ENCODE results near the gene BMP2.
A peak's percentile ranks its signal among the peaks of the same experiment; 100 is the strongest.

BMP2 gene

DNA sequence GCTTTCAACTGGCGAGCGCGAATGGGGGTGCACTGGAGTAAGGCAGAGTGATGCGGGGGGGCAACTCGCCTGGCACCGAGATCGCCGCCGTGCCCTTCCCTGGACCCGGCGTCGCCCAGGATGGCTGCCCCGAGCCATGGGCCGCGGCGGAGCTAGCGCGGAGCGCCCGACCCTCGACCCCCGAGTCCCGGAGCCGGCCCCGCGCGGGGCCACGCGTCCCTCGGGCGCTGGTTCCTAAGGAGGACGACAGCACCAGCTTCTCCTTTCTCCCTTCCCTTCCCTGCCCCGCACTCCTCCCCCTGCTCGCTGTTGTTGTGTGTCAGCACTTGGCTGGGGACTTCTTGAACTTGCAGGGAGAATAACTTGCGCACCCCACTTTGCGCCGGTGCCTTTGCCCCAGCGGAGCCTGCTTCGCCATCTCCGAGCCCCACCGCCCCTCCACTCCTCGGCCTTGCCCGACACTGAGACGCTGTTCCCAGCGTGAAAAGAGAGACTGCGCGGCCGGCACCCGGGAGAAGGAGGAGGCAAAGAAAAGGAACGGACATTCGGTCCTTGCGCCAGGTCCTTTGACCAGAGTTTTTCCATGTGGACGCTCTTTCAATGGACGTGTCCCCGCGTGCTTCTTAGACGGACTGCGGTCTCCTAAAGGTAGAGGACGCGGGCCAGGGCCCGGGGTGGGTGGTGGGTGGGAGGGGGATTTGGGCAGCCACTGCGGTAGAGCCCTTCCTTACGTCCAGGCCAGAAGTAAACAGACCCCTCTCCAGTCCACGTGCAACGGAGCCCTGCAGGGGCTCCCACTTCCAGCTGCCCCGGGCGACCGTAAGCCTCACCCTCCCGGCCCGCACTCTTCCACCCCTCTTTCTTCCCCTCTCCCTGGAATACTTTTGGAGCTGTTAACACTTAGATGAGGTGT is 998 bp downstream of the BMP2 start:
- peak; percentile 72 for DNase-seq (ENCODE audit: low spot score)

DNA sequence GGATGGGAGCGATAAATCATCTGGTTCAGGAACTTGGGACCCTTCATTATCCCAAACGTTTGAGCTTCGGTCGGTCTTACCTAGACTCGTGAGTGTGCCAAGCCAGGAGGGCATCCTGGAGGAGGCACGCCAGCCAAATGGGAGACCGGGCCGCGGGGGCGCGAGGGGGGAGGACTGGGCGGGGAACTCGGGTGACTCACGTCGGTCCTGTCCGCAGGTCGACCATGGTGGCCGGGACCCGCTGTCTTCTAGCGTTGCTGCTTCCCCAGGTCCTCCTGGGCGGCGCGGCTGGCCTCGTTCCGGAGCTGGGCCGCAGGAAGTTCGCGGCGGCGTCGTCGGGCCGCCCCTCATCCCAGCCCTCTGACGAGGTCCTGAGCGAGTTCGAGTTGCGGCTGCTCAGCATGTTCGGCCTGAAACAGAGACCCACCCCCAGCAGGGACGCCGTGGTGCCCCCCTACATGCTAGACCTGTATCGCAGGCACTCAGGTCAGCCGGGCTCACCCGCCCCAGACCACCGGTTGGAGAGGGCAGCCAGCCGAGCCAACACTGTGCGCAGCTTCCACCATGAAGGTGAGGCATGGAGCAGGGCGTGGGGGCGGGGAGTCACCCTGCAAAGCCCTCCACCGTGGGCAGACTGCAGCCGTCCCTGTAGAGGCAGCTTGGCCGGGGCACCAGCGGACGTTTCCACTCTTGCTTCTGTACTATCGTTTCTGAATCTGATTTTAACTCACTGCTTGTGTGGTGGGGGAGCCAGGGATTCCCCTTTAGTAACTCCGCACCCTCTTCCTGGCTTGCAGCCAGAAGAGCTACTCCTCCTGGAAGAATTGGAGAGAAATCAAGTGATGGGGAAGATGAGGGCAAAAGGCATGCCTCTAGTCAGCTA is 2.7 kb downstream of the BMP2 start:
- peak; percentile 75 for DNase-seq (ENCODE audit: low spot score)

DNA sequence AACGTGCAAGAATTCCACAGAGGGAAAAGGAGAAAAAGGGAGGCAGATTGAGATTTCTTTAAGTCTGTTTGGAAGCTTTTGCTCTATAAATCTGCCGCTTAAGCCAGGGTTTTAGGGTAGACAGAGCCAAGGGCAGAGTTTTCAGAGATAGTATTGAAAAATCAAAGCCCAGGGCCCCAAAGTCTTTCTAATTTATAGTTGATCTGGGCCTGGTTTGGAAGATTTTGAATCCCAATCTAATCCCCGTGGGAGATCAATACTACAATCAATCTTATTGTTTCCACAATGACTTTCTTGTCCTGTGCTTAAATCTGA is 3.3 kb downstream of the BMP2 start:
- DNase-seq (ENCODE audit: low spot score): no peak

DNA sequence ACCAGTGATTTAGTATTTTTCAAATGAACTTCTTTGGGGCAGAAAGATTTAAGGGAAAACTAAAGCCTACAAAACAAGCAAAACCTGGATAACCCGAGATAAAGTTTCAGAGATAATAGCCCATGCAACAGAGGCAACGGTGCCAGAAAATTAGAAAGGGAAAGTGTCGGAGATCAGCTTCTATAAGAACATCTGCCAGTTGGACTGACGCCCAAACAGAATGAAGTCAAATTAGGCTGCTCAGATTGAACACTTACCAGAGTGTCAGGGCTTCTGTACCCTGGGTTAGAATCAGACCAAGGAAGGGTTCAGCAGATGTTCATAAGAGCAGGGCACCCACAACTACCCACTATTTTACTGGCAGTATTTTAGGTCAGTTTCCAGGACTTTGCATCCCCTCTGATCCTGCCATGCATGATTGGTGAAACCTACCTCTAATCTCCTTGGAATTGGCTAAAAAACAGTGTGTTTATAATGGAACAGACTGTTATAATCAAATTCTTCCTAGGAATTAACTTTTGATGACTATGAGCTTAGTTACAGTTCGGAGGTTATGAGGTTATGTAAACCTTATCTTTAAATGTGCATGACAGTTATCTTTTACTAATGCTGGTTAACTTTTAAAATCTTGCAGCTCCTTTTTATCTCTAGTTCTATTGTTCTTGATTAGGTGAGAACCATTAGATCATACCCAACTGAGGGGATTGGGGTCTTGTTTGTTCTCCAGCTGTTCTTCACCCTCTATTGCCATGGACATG is 13.1 kb downstream of the BMP2 start:
- DNase-seq (ENCODE audit: low spot score): no peak

DNA sequence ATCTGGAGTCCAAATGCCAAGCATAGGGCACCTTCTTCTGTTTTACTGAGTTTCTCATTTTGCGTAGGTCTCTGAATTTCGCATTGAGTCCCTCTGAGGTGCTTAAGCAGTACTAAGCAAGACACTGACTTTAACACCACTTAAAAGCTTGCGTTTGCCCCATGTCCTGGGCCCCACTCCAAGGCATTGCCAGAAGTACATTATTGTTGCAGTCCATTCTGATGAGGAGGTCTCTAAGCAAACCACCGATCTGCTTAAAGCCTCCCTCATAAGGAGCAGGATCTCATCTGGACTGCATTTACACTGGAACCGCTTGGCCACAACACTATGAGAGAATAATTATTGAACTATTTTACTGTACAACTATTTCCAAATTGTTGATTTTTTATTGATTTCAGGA is 16.3 kb downstream of the BMP2 start:
- DNase-seq (ENCODE audit: low spot score): no peak

DNA sequence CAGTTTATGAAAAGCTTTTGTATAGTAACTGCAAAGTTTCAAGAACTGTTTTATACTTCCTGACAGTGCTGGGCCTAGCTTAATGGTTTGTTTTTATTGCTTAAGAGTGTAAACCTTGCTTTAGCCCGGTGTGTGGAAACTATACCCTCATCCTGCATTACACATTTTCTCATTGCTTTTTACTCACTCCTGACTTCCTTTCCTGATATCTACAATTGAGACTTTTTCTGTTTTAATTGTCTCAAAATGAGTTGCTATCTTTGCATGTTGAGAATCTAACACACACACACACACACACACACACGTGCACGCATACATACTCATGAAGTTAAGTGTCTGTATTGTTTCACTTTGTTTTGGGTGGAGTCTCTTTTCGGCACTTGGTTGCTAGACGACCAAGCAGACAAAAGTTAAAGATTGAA is 16.7 kb downstream of the BMP2 start:
- no peak for DNase-seq (ENCODE audit: low spot score)

DNA sequence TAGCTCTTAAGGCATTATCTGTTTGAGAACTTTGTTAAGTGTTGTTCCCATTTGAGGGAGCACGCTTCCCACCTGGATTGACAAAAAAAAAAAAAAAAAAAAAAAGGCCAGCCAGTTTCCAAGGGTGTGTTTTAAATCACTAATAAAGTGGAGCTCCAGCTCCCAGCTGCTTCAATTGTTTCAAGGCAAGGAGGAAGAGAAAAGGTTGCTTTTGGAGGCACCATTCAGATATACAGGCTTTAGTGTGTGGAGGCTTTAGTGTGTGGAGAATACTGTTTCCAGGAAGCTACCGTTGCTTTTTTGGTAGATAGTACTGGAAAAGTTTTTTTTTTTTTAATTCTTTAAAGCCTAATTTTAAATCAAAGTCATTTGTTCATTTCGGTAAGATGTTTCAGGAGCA is 17.3 kb downstream of the BMP2 start:
- DNase-seq (ENCODE audit: low spot score): no peak

DNA sequence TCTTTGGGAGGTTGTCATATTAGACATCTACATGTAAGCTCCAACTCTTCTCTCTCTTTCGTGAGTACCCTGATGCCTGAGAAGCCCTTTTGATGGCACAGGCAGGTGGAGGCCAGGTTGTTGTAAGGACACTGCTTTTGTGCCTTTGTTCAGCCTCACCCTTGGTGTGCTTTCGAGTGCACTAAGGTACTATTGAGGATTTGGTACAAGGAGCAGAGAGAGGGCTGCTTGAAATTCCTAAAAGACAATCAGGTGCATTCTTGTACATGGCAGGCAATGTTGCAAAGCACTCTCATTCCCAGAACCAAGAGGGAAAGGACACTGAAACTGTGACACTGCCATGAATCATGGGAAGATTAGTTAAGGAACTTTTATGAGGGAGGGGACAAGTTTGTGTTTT is 19.1 kb downstream of the BMP2 start:
- DNase-seq (ENCODE audit: low spot score): no peak

DNA sequence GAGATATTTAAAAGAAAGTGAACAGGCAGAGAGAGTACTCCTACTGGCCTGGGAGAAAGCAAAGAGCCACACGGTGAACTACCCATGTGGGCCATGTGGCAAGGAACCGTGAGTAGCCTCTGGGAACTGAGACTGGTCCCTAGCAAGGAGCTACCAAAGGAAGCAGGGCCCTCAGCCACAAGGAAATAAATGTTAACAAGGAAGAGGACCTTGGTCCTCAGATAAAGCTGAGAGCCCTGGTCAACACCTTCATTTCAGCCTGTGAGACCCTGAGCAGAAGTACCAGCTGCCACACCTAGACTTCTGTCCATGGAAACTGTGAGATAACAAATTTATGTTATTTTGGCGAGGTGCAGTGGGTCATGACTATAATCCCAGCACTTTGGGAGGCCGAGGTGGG is 25.3 kb downstream of the BMP2 start:
- DNase-seq (ENCODE audit: low spot score): no peak

DNA sequence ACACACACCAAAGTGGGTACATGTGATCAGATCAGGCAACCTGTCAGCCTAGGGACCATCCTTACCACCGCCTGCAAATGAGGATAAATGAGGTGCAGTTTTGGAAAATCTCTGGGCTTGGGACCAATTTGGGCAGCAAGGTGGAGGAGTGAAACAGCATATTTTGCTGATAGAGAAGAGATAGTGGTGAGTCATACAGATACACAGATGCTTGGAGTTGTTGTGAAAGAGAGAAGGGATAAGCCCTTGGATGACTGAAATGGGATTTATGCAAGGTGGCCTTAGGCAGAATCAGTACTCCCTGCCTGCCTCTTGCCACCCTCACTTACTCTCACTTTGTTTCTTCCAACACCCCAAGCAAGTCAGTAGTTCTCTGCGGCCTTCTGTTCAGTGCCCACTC is 34.7 kb downstream of the BMP2 start:
- DNase-seq (ENCODE audit: low spot score): no peak

DNA sequence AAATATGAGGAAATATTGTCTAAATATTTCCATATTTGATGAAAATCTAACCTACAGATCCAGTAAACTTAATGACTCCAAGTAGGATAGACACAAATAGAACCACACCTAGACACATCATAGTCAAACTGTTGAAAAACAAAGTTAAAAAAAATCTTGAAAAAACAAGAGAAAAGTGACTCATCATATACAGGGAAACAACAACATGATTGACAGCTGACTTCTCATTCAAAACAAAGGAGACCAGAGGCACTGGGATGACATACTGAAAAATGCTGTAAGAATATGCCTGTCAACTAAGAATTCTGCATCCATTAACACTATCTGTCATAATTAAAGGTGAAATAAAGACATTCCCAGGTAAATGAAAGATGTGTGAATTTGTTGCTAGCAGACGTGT is 38.8 kb downstream of the BMP2 start:
- DNase-seq (ENCODE audit: low spot score): no peak

DNA sequence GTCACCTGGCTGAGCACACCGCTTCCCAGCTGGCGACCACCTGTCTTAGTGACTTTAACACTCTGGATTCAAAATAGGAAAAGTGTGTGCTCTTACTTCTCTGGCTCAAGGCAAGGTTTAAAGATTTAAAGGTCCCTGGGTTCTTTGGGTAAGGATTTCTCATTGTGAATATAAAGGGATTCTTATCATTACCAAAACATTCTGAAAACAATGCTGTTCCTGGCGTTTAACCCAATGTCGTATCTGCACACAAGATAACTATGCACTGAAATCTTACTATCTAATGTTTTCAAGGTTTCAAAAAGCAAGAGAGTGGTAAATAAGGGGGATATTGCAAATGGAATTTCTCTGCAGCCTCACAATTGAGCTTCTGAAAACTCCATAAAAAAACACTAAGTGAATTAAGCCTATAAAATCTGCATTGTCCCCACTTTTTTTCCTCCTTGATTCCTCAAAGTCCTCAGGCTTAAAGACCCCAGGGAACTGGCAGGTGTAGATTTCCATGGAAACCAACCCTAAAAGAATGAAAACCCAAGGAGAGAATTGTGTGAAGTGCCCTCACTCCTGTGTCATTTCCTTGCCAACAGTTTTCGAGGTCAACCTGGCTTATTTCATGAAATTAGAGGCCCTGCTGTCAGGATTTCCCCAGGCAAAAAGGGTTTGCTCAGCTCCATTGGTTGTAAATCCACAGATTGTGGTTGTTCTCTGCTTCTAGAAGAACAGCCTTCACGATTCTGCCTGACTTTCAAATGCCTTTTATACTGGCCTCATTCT is 44.0 kb downstream of the BMP2 start:
- DNase-seq (ENCODE audit: low spot score): no peak

DNA sequence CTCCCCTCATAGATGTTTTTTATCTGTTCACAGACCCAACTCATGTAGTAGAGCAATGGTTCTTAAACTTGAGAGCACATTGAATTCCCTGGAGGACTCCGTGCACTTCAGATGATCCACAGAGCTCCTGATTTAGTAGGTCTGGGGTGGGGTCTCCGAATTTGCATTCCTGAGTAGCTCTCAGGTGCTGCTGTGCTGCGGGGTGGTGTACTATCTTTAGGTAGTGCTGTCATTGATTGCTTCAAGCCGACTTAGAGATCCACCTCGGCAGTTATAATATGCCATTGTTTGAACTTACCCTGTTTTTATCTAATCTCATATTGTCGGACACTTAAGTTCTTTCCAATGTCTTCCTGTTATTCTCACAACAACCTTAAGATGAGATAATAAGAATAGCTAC is 45.0 kb downstream of the BMP2 start:
- no peak for DNase-seq (ENCODE audit: low spot score)

DNA sequence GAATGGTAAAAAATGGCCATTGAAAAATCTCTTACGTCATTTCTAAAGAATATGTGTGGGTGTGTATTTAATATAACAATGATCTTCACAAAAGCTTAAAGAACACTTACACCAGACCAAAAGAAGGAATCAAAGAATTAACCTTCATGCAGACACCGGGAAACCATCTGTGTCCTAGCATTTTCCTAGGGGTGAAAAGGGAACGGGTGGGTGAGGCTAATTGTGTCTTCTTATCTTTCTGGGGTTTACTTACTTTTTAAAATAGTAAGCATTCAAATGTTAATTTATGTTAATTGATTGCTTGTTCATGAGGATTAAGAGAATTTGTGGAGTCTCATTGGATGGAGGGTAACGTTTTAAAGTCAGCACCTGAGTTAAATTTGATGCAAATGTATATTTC is 47.5 kb downstream of the BMP2 start:
- DNase-seq (ENCODE audit: low spot score): no peak

DNA sequence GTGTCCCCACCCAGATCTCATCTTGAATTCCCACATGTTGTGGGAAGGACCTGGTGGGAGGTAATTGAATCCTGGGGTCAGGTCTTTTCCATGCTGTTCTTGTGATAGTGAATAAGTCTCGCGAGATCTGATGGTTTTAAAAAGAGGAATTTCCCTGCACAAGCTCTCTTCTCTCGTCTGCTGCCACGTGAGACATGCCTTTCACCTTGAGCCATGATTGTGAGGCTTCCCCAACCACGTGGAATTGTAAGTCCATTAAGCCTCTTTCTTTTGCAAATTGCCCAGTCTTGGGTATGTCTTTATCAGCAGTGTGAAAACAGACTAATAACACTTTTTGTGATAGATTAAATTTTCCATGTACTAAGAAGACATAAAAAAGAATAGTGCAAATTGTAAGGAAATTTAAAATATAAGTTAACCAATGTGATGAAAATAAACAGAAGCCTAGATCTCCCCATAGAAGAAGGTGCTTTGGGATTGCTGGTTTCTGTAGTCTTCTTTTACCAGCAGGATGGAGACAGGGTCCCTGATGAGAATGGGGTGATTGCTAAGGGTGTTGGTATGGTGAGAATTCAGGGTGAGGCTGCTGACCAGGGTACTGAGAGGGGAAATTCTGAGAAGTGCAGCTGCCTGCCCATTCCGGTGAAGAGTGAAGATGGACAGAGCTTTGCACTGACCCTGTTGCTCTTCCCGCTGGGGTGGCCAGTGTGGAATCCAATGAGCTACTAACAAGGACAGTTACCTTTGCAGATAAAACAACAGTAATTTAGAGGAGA is 50.7 kb downstream of the BMP2 start:
- no peak for DNase-seq (ENCODE audit: low spot score)

DNA sequence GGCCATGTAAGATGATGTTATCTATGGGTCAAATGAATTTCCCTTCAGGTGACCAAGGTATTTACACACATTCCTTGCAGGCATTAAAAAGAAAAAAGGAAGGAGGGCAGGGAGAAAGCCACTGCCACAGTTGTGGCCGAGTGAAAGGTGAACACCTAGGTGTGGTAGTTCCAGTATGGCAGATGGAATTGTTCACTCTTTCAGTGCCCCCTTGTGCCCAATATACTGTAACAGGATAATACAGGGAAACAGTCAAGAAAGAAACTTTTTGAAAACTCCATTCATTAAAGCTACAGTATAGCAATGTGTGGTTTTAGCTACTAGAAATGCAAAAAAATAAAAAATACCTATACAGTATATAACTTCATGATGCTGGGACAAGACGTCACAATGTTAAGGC is 52.1 kb downstream of the BMP2 start:
- no peak for DNase-seq (ENCODE audit: low spot score)

DNA sequence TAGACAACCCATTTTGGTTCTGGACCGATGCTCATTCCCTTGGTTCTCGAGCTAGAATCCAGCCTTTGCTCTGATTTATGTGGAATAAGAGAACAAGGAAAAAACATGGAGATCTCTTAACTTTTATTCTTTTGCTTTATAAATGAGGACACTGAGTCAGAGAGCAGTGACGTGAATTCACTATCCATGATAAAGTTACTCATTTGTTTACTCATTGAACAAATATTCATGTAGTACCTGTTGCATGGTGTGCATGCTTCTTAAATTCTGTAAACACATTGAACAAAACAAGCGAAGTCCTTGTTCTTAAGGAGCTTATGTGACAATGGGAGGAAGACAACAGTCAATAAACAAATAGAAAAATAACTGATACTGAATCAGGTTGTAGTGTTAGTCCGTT is 56.9 kb downstream of the BMP2 start:
- DNase-seq (ENCODE audit: low spot score): no peak

DNA sequence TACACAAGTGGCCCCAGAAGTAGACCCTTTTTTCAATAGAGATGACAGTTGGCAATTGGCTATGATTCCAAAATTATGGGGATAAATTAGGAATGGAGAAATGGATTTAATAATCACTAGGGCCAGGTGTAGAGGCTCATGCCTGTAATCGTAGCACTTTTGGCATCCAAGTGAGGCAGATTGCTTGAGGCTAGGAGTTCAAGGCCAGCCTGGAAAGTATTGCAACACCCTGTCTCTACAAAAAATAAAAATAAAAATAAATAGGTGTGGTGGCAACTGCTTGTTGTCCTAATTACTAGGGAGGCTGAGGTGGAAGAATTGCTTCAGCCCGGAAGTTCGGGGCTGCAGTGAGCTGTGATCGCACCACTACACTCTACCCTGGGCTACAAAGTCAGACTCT is 60.0 kb downstream of the BMP2 start:
- no peak for DNase-seq (ENCODE audit: low spot score)

DNA sequence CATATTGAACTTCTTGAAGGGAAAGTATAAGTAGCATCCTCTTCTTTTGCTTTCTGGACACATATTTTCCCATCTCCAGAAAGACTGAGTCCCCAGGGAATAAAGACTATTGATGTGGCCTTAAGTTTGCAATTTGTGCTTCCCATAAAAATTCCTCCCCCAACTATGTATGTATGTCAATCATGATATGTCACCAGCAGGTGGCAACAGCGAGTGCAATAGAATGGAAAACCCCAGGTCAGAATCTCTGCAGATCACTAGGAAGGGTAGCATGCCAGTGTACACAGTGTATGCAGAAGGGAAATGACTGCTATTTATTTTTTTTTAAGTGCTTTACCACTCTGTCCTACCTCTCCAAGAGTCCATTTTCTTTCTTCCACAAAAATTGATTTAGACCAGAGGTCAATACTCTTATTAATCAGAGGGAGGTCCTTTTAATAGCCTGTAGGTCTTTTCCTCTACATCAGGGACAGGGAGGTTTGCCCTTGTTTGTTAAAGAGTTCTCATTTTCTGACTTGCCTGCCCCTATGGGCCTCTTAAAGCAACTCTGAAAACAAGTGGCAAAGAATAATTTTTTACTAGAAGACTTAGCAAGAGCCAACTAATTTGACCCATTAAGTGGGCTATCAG is 61.4 kb downstream of the BMP2 start:
- no peak for DNase-seq (ENCODE audit: low spot score)

DNA sequence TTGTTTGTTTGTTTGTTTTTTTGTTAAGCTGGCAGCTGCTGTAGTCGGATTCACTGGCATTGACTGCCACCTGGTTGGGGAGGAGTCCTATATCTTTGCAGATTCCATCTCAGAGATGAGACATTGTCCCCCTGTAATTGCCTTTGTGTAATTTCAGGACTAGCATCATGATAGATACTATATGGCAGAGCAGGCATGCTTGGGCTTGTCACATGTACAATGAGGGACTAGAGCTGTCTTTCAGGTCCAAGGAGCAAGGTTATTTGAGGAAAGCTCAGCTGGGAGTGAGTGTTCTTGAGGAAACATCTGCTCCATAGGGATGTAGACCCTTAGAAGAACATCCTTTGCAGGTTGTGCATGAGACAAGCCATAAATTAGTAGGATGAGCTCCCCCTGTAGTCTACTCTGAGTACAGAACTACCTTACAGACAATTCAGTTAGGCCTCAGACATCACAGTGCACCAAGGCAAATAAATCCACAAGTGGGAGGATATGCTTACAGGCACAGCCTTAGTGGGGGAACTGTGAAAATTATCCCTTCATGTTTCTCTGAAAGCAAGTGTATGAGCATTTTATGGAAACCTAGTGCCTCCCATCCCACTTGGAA is 62.1 kb downstream of the BMP2 start:
- no peak for DNase-seq (ENCODE audit: low spot score)
